HUES6 (cell line): Measurements from ENCODE around the gene SLC6A13.
A peak's percentile ranks its signal among the peaks of the same experiment; 100 is the strongest.

Source experiments
- H3K27ac ChIP-seq: 2 replicates; pipeline ENCODE4 v1.7.0; 2013; ENCODE audit warnings: low read depth, mild to moderate bottlenecking, low read length, inconsistent platforms
- H3K27me3 ChIP-seq: 2 replicates; pipeline ENCODE4 v1.6.1; 2013; ENCODE audit warnings: low read length; ENCODE audit not compliant: control insufficient read depth, insufficient read depth
- H3K36me3 ChIP-seq: 2 replicates; pipeline ENCODE4 v1.6.1; 2013; ENCODE audit warnings: low read length; ENCODE audit not compliant: control insufficient read depth, insufficient read depth
- H3K4me1 ChIP-seq: 2 replicates; pipeline ENCODE4 v1.6.1; 2013; ENCODE audit warnings: low read length; ENCODE audit not compliant: control insufficient read depth, insufficient read depth
- H3K4me3 ChIP-seq: 2 replicates; pipeline ENCODE4 v1.5.1; 2013; ENCODE audit warnings: low read depth, low read length
- H3K9ac ChIP-seq: one replicate; pipeline ENCODE4 v1.6.1; 2013; ENCODE audit warnings: mild to moderate bottlenecking, low read length
- H3K9me3 ChIP-seq: 2 replicates; pipeline ENCODE4 v1.6.1; 2013; ENCODE audit warnings: low read depth, low read length; ENCODE audit not compliant: control insufficient read depth, insufficient read depth

The SLC6A13 gene

GRCh38 chr12:207804-208203 is 54.8 kb downstream of the SLC6A13 start:
- Histone ChIP-seq H3K27ac (no peak overlapping the region), H3K9ac (no peak overlapping the region), H3K4me3 (no peak overlapping the region), H3K36me3 (no peaks in the 10 kb centered on the region), H3K9me3 (no peaks in the 10 kb centered on the region), H3K27me3 (peaks cover 100% of the 10 kb centered on the region), H3K4me1 (peaks cover 9% of the 10 kb centered on the region)

GRCh38 chr12:206746-207440 is 55.7 kb downstream of the SLC6A13 start:
- Histone ChIP-seq H3K36me3 (no peaks in the 10 kb centered on the region), H3K9ac (no peak overlapping the region), H3K27ac (no peak overlapping the region), H3K4me3 (no peak overlapping the region), H3K9me3 (no peaks in the 10 kb centered on the region), H3K4me1 (peaks cover 13% of the 10 kb centered on the region), H3K27me3 (peaks cover 100% of the 10 kb centered on the region)

GRCh38 chr12:205026-205425 is 57.6 kb downstream of the SLC6A13 start:
- H3K27me3 ChIP-seq = peaks cover 98% of the 10 kb centered on the region
- H3K36me3 ChIP-seq = no peaks in the 10 kb centered on the region
- H3K4me3 ChIP-seq = no peak overlapping the region
- H3K27ac ChIP-seq = no peak overlapping the region
- H3K4me1 ChIP-seq = peaks cover 11% of the 10 kb centered on the region
- no peak overlapping the region for H3K9ac ChIP-seq
- no peaks in the 10 kb centered on the region for H3K9me3 ChIP-seq

GRCh38 chr12:204261-204678 is 58.4 kb downstream of the SLC6A13 start:
- Histone ChIP-seq H3K4me1 (peaks cover 16% of the 10 kb centered on the region), H3K9ac (no peak overlapping the region), H3K4me3 (peak overlapping the region; percentile 71), H3K27me3 (peaks cover 97% of the 10 kb centered on the region), H3K27ac (no peak overlapping the region), H3K36me3 (no peaks in the 10 kb centered on the region), H3K9me3 (no peaks in the 10 kb centered on the region)

- Histone ChIP-seq H3K36me3 (no peaks in the 10 kb centered on the region), H3K4me3 (peak overlapping the region; percentile 71), H3K9ac (peak overlapping the region; percentile 12), H3K27me3 (peaks cover 97% of the 10 kb centered on the region), H3K9me3 (no peaks in the 10 kb centered on the region), H3K27ac (no peak overlapping the region), H3K4me1 (peaks cover 18% of the 10 kb centered on the region)
Observed at GRCh38 chr12:203462-204260, 59.0 kb downstream of the SLC6A13 start.

GRCh38 chr12:203074-203461 is 59.6 kb downstream of the SLC6A13 start:
- Histone ChIP-seq H3K9me3 (no peaks in the 10 kb centered on the region), H3K36me3 (no peaks in the 10 kb centered on the region), H3K9ac (no peak overlapping the region), H3K27me3 (peaks cover 93% of the 10 kb centered on the region), H3K4me3 (peak overlapping the region; percentile 71), H3K27ac (no peak overlapping the region), H3K4me1 (peaks cover 18% of the 10 kb centered on the region)

- peaks cover 18% of the 10 kb centered on the region for H3K4me1 ChIP-seq
- H3K27ac ChIP-seq = no peak overlapping the region
- no peaks in the 10 kb centered on the region for H3K36me3 ChIP-seq
- peaks cover 84% of the 10 kb centered on the region for H3K27me3 ChIP-seq
- 0 out of 2 replicates have a peak overlapping the region, but pooled peaks have one; percentile 2 for H3K4me3 ChIP-seq
- H3K9ac ChIP-seq = no peak overlapping the region
- no peaks in the 10 kb centered on the region for H3K9me3 ChIP-seq
Observed at GRCh38 chr12:202081-202731, 60.4 kb downstream of the SLC6A13 start.

- Histone ChIP-seq H3K36me3 (no peaks in the 10 kb centered on the region), H3K27ac (no peak overlapping the region), H3K4me1 (peaks cover 18% of the 10 kb centered on the region), H3K9me3 (no peaks in the 10 kb centered on the region), H3K27me3 (peaks cover 76% of the 10 kb centered on the region), H3K4me3 (no peak overlapping the region), H3K9ac (no peak overlapping the region)
Observed at GRCh38 chr12:201361-201760, 61.3 kb downstream of the SLC6A13 start.

- Histone ChIP-seq H3K27ac (no peak overlapping the region), H3K4me1 (peaks cover 14% of the 10 kb centered on the region), H3K36me3 (no peaks in the 10 kb centered on the region), H3K9ac (no peak overlapping the region), H3K27me3 (peaks cover 67% of the 10 kb centered on the region), H3K9me3 (no peaks in the 10 kb centered on the region), H3K4me3 (no peak overlapping the region)
Observed at GRCh38 chr12:198705-199104, 63.9 kb downstream of the SLC6A13 start.

- no peak overlapping the region for H3K9ac ChIP-seq
- H3K4me3 ChIP-seq = no peak overlapping the region
- H3K4me1 ChIP-seq = peaks cover 14% of the 10 kb centered on the region
- no peaks in the 10 kb centered on the region for H3K9me3 ChIP-seq
- peaks cover 65% of the 10 kb centered on the region for H3K27me3 ChIP-seq
- no peak overlapping the region for H3K27ac ChIP-seq
- H3K36me3 ChIP-seq = no peaks in the 10 kb centered on the region
Observed at GRCh38 chr12:197911-198695, 64.5 kb downstream of the SLC6A13 start.
